GM18907 (cell line): Measurements from ENCODE around the gene CDH13.

Experiments
- ATAC-seq: cut with Tn5 transposase; IDR thresholded peaks from one replicate; pipeline ENCODE4 v1.9.1; 2021; ENCODE audit warnings: mild to moderate bottlenecking, moderate library complexity; ENCODE audit not compliant: unreplicated experiment

The CDH13 gene

DNA sequence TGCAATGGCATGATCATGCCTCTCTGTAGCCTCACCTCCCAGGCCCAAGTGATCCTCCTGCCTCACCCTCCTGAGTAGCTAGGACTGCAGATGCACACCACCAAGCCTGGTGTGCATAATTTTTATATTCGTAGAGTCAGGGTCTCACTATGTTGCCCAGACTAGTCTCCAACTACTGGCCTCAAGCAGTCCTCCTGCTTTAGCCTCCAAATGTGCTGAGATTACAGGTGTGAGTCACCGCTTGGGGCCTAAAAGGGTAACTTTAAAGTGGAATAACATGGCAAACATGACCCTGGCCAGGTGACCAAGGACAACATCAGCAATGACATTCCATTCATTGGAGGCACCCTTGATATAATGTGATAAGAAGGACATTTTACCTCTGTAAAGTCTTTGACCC is 1207.2 kb downstream of the CDH13 start:
- no peak for ATAC-seq

DNA sequence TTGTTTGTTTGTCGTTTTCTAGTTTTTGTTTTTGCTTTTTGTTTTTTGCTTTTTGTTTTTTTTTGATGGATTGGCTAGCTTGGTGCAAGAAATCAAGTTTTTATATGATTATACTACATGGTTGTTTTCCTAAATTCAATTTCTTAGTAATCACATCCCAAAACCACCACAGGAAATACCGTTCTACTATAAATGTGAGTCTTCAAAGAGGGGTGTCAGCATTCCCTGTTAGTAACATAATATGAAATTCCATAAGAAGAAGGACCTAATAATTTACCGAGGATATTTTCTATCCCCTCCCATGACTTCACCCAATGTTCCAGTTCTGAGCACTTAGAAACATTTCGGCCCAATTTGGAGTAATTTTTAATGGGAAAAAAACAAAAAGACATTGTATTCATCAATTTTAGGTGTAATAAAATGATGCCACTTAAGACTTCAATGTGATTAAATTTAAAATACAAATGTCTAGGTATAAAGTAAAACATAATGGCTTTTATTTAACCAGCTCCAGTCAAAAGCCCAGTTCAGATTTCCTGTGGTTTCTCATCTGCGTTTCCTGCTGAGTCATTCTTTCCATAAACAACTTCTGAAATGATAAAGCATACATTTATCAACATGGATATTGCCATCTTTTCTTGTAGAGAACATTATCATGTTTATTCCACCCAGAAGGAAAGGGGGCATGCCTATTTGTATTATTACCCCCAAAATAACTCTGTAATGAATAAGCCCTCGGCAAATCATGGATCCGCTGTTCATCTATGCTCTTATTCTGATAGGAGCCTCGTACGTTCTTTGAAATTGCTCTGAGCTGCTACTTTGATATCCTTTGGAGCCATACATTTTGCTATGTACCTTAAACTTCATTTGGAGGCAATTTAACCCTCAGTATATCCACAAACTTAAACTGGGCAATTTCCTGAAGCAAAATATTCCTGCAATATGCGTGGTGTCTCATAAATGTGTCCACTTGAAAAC is 1209.1 kb downstream of the CDH13 start:
- ATAC-seq = no peak

DNA sequence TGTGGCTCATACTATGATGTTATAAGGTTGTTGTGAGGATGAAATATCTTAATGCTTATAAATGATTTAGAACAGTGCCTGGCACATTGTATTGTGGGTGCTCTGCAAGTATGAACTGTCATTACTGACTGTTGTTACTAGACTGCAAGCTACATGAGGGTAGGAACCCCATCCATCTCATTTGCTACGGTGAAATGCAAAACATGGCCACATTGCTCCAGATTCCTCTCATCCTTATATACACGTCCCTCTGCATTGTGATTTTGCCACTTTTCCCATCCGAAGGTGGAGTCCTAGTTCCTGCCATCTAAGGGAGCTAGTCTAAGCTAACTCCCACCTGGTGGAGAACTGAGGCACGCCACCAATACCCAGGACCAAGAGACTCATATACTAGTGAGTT is 1210.8 kb downstream of the CDH13 start:
- ATAC-seq = no peak

DNA sequence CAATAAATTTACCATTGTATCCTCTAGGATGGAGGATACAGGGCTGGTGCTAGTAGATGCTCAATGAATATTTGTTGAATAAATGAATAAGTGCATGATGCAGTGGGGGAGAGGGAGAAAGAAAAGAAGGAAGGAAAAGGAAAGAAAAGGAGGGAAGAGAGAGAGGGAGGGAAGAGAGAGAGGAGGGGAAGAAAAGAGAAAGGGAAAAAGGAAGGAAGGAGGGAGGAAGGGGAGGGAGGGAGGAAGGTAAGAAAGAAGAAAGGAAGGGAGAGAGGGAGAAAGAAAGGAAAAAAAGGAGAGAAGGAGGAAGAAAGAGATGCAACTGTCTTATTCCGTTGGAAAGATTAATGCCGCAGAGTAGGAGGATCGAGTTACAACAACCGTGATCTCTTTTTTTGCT is 1211.4 kb downstream of the CDH13 start:
- ATAC-seq = no peak

DNA sequence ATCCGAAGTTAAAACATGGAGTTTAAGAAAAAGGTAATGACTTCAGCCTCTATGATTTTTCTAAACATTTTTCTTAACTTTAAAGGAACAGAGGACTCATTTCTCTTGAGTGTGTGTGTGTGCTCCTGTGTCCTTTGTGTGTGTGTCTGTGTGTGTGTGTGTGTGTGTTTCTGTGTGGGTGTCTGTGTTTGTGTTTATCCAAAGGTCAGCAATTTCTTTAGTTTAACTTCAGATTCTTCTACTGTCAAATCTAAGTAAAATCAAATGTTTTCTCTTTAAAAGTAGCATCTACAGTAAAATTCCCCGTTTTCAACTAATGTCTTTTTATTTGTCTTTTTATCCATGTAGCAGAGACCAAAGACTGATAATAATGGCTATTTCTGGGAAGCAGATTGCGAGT is 1212.8 kb downstream of the CDH13 start:
- ATAC-seq = no peak

DNA sequence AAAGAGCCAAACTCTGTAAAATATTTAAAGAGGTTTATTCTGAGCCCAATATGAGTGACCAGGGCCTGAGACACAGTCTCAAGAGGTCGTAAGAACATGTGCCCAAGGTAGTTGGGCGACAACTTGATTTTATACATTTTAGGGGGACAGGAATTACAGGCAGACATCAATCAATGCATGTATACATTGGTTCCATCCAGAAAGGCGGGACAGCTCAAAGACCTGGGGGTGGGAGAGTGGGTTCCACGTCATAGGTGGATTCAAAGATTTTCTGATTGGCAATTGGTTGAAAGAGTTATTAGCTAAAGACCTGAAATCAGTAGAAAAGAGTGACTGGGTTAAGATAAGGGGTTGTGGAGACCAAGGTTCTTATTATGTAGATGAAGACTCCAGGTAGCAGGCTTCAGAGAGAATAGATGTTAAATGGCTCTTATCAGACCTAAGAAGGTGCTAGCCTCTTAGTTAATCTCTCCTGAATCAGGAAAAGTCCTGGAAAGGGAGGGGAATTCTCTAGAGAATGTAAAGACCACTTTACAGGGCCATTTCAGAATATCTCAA is 1213.4 kb downstream of the CDH13 start:
- no peak for ATAC-seq

DNA sequence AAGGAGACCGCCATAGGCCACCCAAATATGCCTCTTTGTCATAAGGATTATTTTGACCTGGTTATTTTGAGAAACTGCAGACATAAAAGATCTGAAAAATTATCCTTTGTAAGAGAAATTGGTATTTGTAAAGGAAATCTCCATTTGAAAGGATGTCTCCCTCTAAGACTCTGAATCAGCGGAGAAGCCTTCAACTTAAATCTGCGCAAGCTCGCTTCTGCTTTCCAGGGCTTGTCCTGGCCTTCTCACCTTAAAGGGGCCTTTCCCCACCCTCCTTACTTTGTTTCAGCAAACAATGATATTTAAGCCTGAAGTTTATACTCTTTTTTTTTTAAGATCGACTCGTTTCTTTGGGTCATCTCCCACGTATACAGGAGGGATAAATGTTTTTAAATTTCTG is 1215.5 kb downstream of the CDH13 start:
- no peak for ATAC-seq

DNA sequence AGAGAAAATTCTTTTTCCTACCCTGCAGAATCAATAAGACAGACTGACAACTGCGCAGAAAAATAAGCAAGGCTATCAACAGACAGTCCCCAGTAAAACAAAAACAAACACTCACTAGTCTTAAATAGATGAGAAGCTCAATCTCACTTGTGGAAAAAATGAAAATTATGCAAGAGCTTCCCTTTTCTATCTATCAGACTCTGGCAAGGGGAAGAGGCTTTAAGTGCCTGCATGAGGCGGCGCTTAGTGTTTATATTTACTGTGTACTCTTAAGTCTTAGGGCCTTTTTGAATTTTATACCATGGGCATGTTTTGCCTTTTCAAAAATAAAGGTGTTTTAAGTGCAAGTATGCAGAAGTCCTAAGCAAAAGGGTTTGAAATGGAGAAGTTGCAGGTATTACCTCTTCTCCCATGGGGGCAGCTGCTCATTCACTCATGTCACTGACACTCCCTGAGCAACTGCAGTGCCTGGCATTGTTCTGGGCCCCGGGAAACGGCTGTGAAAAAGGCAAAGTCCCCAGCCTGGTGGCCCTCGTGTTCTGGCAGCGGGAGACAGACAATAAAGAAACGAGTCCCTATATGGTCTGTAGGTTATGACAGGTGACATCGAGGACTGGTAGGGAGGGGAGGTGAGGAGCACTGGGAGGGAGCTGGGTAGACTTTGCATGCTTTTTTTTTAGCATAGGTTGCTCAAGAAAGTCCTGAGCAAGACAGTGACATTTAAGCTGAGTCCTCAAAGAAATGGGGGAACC is 1216.2 kb downstream of the CDH13 start:
- ATAC-seq = no peak

DNA sequence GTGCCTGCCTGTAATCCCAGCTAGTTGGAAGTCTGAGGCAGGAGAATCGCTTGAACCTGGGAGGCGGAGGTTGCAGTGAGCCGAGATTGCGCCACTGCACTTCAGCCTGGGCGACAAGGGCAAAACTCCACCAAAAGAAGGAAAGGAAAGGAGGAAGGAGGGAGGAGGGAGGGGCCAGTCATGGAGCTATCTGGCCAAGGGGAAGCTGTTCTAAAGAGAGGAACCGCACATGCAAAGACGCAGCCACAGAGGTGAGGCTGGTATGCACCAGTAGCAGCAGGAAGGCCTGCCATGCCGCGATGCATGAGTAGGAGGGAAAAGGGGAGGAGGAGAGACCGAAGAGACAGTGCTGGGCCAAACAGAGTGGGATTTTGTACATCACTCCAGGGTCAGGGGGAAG is 1216.9 kb downstream of the CDH13 start:
- no peak for ATAC-seq

DNA sequence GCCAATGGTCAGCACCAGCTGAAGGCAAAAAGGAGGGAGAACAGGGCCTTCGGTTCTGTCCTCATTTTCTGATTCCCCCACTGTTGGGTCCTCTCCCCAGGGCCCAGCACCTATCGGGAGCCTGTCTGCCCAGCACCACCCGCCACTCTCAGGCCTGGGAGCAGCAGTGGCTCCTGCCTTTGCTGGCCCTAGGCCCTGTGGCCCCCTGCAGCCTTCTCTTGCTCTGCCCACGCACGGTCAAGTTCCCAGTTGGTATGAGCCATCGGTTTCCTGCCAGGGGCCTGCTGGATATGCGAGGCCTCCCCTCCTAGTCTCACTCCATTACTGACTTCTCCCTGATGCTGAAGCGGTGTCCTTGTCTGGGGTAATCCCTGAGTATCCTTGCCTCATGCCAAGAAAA is 1218.5 kb downstream of the CDH13 start:
- no peak for ATAC-seq

DNA sequence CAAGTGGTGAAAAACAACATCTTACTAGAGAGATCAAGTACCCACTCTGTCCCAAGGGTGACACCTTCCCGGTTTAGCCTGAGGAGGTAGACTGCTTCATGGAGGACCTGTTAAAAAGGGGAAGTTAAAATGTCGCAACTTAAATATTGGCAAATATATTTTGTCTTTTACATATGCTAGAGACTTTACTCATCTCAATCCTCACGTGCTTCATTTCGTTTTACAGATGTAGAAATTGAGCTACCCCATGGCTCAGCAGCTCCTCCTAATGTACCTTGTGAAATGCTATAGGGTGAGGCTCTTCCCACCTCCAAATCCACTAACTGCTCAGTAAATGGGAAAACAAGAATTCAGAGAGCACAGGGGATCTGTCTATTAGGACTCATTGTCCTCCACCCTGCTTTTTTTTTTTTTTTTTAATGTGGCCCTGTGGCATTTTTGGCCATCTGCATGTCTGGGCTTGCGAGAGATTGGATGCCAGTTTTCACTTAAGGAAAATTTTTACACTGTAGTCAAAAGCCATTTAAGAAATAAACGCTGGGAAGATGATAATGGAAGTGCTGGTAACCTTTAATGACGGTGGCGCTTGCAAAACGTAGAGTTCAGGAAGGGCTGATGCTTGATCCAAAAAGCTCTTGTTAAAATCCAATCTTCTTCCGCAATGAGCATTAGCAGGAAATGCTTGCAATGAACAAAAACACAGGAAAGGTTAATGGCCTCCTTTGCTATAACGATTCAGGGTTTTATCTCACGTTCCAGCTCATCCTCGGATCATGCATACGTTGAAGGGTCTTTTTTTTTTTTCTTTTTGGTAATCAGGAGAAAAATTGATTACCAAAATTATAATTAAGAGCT is 1220.8 kb downstream of the CDH13 start:
- no peak for ATAC-seq

DNA sequence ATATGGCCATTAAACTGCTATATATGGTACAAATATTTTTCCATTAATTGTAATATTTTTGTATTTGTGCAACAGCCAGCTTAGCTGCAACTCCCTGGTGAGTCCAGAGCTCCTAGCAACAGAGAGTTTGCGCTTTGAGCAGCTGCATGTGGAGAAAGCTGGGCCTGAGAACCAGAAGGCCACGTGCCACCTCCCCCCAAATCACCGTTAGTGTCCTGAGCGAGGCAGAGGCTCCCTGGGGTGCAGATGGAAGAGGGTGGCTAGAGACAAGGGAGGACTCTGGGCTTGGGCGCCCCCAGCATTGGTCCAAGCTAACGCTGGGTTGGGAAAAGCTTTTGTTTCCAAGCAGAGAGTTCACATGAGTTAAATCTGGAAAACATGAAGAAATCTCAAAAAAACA is 1222.7 kb downstream of the CDH13 start:
- ATAC-seq = no peak
